Epidermal melanocyte (primary cell): Measurements from ENCODE around the gene BSND.

ENCODE experiments used
- DNase-seq: peaks from one replicate; pipeline ENCODE4 v3.0.0; 2011; ENCODE audit warnings: low spot score; ENCODE audit not compliant: insufficient read length

BSND gene

GRCh38 chr1:54991939-54992338 lies 6.8 kb upstream of the BSND start:
- no peak for DNase-seq

- no peak for DNase-seq
Observed at GRCh38 chr1:54993140-54993539, 5.6 kb upstream of the BSND start.

GRCh38 chr1:54994355-54994990 lies 4.3 kb upstream of the BSND start:
- DNase-seq: no peak

GRCh38 chr1:54995013-54995760 lies 3.5 kb upstream of the BSND start:
- DNase-seq: no peak

- DNase-seq: no peak
Observed at GRCh38 chr1:54995835-54996234, 2.9 kb upstream of the BSND start.

- peak; percentile 88 for DNase-seq
Observed at GRCh38 chr1:54996359-54996868, 2.3 kb upstream of the BSND start.

GRCh38 chr1:54996869-54997710 lies 1.6 kb upstream of the BSND start:
- no peak for DNase-seq

- no peak for DNase-seq
Observed at GRCh38 chr1:54997711-54997986, 1.1 kb upstream of the BSND start.

GRCh38 chr1:54998100-54998499 lies 633 bp upstream of the BSND start:
- DNase-seq: no peak

GRCh38 chr1:55000110-55001085 lies 1.7 kb downstream of the BSND start:
- no peak for DNase-seq

GRCh38 chr1:55001311-55001710 lies 2.6 kb downstream of the BSND start:
- DNase-seq: no peak

- DNase-seq: no peak
Observed at GRCh38 chr1:55002686-55003085, 4.0 kb downstream of the BSND start.

- no peak for DNase-seq
Observed at GRCh38 chr1:55005351-55006140, 6.8 kb downstream of the BSND start.

GRCh38 chr1:55006931-55007330 lies 8.2 kb downstream of the BSND start:
- DNase-seq: no peak

GRCh38 chr1:55007625-55008024 lies 8.9 kb downstream of the BSND start:
- DNase-seq: no peak

GRCh38 chr1:55010194-55010886 lies 11.6 kb downstream of the BSND start:
- DNase-seq: no peak

- no peak for DNase-seq
Observed at GRCh38 chr1:55010887-55011217, 12.1 kb downstream of the BSND start.

GRCh38 chr1:55012661-55013060 lies 13.9 kb downstream of the BSND start:
- no peak for DNase-seq

- no peak for DNase-seq
Observed at GRCh38 chr1:55015123-55015522, 16.4 kb downstream of the BSND start.
